Peyer's patch (tissue), 4 donors: ENCODE measurements around the gene PITX2.

ENCODE experiments used
- POLR2A ChIP-seq, 2 donors: fragments of 450-650 bp; IDR thresholded peaks; one replicate each; pipeline ENCODE4 v1.5.1; 2017; ENCODE audit warnings: antibody characterized with exemption in 2 of 2, mild to moderate bottlenecking in 2 of 2, moderate library complexity in 2 of 2
- TF ChIP-seq, protein P1 (sequence below), 6 experiments: fragments of 450-650 bp in 4 of 6; fragments of 200-600 bp in 2 of 6; sonication (generic) in 1 of 6; IDR thresholded peaks; one replicate each; pipeline ENCODE4 v1.5.1; 2017 to 2019; ENCODE audit warnings: antibody characterized with exemption in 6 of 6, mild to moderate bottlenecking in 3 of 6, moderate library complexity in 1 of 6

DNA sequence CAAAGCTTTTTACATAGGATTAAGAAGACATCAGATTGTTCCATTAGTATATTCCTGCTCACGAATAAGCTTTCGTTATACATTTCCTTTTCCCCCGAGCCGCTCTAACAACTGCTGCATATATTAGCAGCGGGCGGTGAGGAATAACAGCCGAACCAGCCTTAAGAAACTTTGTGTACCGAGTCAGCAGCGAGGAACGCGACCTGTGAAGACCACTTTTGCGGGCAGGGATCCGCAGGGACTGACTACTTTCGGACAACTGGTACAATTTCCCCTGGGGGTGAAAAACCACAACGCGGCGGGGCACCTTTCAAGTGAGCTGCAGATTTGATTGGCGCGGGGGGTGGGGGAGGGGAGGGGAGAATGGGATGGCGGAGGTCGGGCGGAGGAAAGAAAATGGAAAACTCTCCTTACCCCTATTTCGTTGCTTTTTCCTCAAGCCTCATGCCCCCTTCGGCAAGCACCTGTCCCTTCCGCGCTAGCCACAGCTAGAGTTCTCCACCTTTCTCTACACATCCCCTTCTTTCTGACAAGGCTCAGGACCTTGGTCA, 5.9 kb upstream of the PITX2 start:
- no peak for TF ChIP-seq POLR2A (IDR thresholded peaks at IDR 0.05)
- TF ChIP-seq, protein P1, sequence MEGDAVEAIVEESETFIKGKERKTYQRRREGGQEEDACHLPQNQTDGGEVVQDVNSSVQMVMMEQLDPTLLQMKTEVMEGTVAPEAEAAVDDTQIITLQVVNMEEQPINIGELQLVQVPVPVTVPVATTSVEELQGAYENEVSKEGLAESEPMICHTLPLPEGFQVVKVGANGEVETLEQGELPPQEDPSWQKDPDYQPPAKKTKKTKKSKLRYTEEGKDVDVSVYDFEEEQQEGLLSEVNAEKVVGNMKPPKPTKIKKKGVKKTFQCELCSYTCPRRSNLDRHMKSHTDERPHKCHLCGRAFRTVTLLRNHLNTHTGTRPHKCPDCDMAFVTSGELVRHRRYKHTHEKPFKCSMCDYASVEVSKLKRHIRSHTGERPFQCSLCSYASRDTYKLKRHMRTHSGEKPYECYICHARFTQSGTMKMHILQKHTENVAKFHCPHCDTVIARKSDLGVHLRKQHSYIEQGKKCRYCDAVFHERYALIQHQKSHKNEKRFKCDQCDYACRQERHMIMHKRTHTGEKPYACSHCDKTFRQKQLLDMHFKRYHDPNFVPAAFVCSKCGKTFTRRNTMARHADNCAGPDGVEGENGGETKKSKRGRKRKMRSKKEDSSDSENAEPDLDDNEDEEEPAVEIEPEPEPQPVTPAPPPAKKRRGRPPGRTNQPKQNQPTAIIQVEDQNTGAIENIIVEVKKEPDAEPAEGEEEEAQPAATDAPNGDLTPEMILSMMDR (IDR thresholded peaks at IDR 0.05), result no peak
